Kidney (tissue), 22 donors: Measurements from ENCODE around the gene C6orf89. TPM values are rescaled to one million over a fixed set of nuclear protein-coding genes. Genes with fewer than 3 reads are reported as not detected.

ENCODE experiments used
- DNase-seq, 5 donors: peaks; one replicate each; pipeline ENCODE4 v3.0.0-alpha.2; 2013 to 2020
- FAIRE-seq: peaks from 2 replicates; lab custom pipeline; 2012; peaks lifted over from hg19 to GRCh38; lab: Jason Lieb, UNC
- H3K27ac ChIP-seq, 2 donors: one replicate each; pipeline ENCODE4 v1.7.0; 2013; ENCODE audit warnings: low read depth in 2 of 2, low read length in 2 of 2, inconsistent platforms in 1 of 2
- H3K27me3 ChIP-seq: one replicate; pipeline ENCODE4 v1.7.1; 2013; ENCODE audit warnings: low read length, inconsistent platforms; ENCODE audit not compliant: control insufficient read depth, insufficient read depth
- H3K36me3 ChIP-seq, 3 donors: one replicate each; pipeline versions ENCODE4 v1.7.0 to v1.7.1; 2013; ENCODE audit warnings: low read length in 3 of 3, control low read depth in 1 of 3, inconsistent platforms in 1 of 3; ENCODE audit not compliant: insufficient read depth in 3 of 3, control insufficient read depth in 2 of 3
- H3K4me1 ChIP-seq, 3 donors: one replicate each; pipeline versions ENCODE4 v1.7.0 to v1.7.1; 2013; ENCODE audit warnings: low read length in 3 of 3, inconsistent platforms in 1 of 3, low read depth in 1 of 3; ENCODE audit not compliant: control insufficient read depth in 2 of 3, insufficient read depth in 2 of 3
- H3K4me3 ChIP-seq, 3 donors: one replicate each; pipeline versions ENCODE4 v1.7.0 to v1.8.1; 2013; ENCODE audit warnings: low read length in 3 of 3, control low read depth in 1 of 3, inconsistent platforms in 1 of 3
- H3K9ac ChIP-seq, 3 donors: one replicate each; pipeline versions ENCODE4 v1.7.0 to v1.7.1; 2013; ENCODE audit warnings: low read length in 3 of 3, control low read depth in 1 of 3, inconsistent platforms in 1 of 3
- H3K9me3 ChIP-seq, 3 donors: one replicate each; pipeline versions ENCODE4 v1.7.0 to v1.7.1; 2013; ENCODE audit warnings: low read length in 3 of 3, control low read depth in 1 of 3, inconsistent platforms in 1 of 3; ENCODE audit not compliant: control insufficient read depth in 2 of 3, insufficient read depth in 1 of 3
- CTCF ChIP-seq: IDR thresholded peaks from 3 replicates; pipeline ENCODE4 v1.5.1; 2012; ENCODE audit warnings: mild to moderate bottlenecking, moderate library complexity, borderline replicate concordance; ENCODE audit not compliant: insufficient read depth; ENCODE audit errors: extremely low read depth
- intact Hi-C: fragments of 100-400 bp; cut with DNase I; formaldehyde crosslinking; loops from one replicate; pipeline ENCODE4 v1.11.1; 2022
- long read RNA-seq, 10 donors: library from polyadenylated mRNA in 1 of 10; unstranded in 1 of 10; transcript quantifications; one replicate each; pipeline ENCODE4 v2.0.0 and lab custom pipeline, GENCODE V29; 2021 to 2026
- polyA plus RNA-seq: library from polyadenylated mRNA; stranded (reverse); fragments of 350-450 nt; fragmentation: Illumina TruSeq; extraction: RNeasy Lipid Tissue Mini Kit (QIAGEN cat#74804); gene quantifications from one replicate; pipeline ENCODE4 v1.2.3, GENCODE V29; 2014; ENCODE audit warnings: low read depth, low replicate concordance; ENCODE audit not compliant: insufficient read depth
- total RNA-seq: library from RNA; stranded (reverse); fragmentation: NEBNext Ultra II Directional; extraction: Animal tissue kit (Norgen Biotek cat#: 25700); gene quantifications from one replicate; pipeline ENCODE4 v1.2.1, GENCODE V29; 2021
- donor health status: control.
- donor health status: control.
- donor health status: control.
- donor health status: control.
- donor health status: control.
- donor health status: DM: yes; HTN: yes; CAD: no.
- donor health status: Normal renal cell carcinoma (clear cell type).

Gene C6orf89, protein sequence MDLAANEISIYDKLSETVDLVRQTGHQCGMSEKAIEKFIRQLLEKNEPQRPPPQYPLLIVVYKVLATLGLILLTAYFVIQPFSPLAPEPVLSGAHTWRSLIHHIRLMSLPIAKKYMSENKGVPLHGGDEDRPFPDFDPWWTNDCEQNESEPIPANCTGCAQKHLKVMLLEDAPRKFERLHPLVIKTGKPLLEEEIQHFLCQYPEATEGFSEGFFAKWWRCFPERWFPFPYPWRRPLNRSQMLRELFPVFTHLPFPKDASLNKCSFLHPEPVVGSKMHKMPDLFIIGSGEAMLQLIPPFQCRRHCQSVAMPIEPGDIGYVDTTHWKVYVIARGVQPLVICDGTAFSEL
- 72.4 TPM for total RNA-seq
- 25.7 TPM for polyA plus RNA-seq
- long read RNA-seq, donor 1, partial matches to known transcripts: 18 of 22 reads
- long read RNA-seq, donor 1, other reads (novel, unspliced or antisense): 0 of 22 reads
- long read RNA-seq, donor 2, full-length matches to known transcripts: 8 of 8 reads
- long read RNA-seq, donor 2, partial matches to known transcripts: 0 of 8 reads
- long read RNA-seq, donor 2, other reads (novel, unspliced or antisense): 0 of 8 reads
- long read RNA-seq, donor 3, full-length matches to known transcripts: 12 of 17 reads
- long read RNA-seq, donor 3, partial matches to known transcripts: 5 of 17 reads
- long read RNA-seq, donor 3, other reads (novel, unspliced or antisense): 0 of 17 reads
- long read RNA-seq, donor 4, full-length matches to known transcripts: 12 of 12 reads
- long read RNA-seq, donor 4, partial matches to known transcripts: 0 of 12 reads
- long read RNA-seq, donor 4, other reads (novel, unspliced or antisense): 0 of 12 reads
- long read RNA-seq, donor 5: 0 reads
- long read RNA-seq, donor 6: 0 reads
- long read RNA-seq, donor 7, full-length matches to known transcripts: 21 of 72 reads
- long read RNA-seq, donor 7, partial matches to known transcripts: 6 of 72 reads
- long read RNA-seq, donor 7, other reads (novel, unspliced or antisense): 45 of 72 reads
- long read RNA-seq, donor 8, full-length matches to known transcripts: 4 of 4 reads
- long read RNA-seq, donor 8, partial matches to known transcripts: 0 of 4 reads
- long read RNA-seq, donor 8, other reads (novel, unspliced or antisense): 0 of 4 reads
- long read RNA-seq, donor 9, full-length matches to known transcripts: 7 of 7 reads
- long read RNA-seq, donor 9, partial matches to known transcripts: 0 of 7 reads
- long read RNA-seq, donor 9, other reads (novel, unspliced or antisense): 0 of 7 reads
- long read RNA-seq, donor 10, full-length matches to known transcripts: 11 of 11 reads
- long read RNA-seq, donor 10, partial matches to known transcripts: 0 of 11 reads
- long read RNA-seq, donor 10, other reads (novel, unspliced or antisense): 0 of 11 reads

GRCh38 chr6:36885461-36886401 is at the start of gene C6orf89:
Gene C6orf89, plus strand, starts transcription at chr6:36885952. Its CDS starts 13,493 bp downstream, at chr6:36899445.
- Histone ChIP-seq H3K9me3 (no peaks in the 10 kb centered on the region), H3K27me3 (no peaks in the 10 kb centered on the region), H3K9ac (peak within 1 kb of the TSS; percentile 72 to 100 (median 80)), H3K4me3 (peak within 1 kb of the TSS; percentile 74 to 96 (median 78)), H3K4me1 (peaks cover 2 to 6% (median 5%) of the 10 kb centered on the region in 3 donors), H3K36me3 (no peaks in the 10 kb centered on the region), H3K27ac (peak within 1 kb of the TSS; percentile 73 to 95)
- peak; percentile 97 to 99 (median 98) for DNase-seq
- TF ChIP-seq CTCF: peak; percentile 86
- intact Hi-C loops: loop anchor here (10.0 kb wide), 1 partner anchor 129 kb away; no protein-coding TSS in a partner anchor
- FAIRE-seq: peak; percentile 66

DNA sequence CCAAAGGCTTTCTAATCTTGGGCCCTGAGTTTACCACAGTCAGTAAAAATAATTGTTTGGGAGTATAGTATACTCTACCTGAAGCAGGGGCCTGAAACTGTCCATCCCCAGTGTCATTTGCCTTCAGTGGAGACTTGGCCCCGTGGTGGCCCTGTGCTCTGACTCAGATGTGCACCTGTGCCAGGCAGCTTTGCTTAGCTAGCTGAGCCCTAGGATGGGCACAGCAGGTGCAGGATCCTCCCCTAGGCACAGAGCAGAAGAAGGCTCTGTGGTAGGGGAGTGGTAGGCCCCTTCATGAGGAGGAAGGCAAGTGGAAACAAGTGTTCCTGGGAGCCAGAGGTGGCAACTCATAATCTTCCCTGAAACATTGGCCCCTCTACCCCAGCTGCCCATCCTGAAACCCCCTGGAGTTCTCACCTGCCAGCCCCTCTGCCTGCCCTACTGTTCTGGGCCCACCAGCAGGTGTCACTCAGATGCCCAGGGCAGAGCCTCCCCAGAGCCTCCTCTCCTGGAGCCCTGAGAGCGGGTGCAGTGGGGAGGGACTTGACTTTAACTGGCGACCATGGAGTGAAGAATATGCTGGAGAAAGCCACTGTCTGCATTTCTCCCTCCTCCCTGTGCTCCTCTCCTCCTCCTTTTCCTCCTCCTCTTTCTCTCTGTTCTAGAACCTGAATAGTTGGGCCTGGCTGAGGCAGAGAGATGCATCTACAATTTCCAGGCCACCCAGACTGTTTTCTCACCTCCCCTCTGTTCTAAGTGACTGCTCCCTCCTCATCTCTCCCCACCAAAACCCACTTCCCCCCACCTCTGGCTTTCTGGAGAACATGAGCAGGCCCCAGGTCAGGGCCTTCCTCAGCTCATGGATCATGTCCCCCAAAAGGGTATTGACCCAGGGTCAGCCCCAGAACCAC is 49.4 kb upstream of the C6orf89 start:
- Histone ChIP-seq H3K36me3 (no peaks in the 10 kb centered on the region), H3K9ac (peak overlapping the region in 1 of 3 donors; percentile 3), H3K4me1 (peaks cover 0 to 15% (median 10%) of the 10 kb centered on the region in 3 donors), H3K27me3 (no peaks in the 10 kb centered on the region), H3K27ac (no peak overlapping the region), H3K9me3 (no peaks in the 10 kb centered on the region), H3K4me3 (no peak overlapping the region)
- TF ChIP-seq CTCF: no peak
- intact Hi-C loops: no loop called here
- DNase-seq: no peak
- no peak for FAIRE-seq
